Measurements from ENCODE around the gene GPC6.

DNA sequence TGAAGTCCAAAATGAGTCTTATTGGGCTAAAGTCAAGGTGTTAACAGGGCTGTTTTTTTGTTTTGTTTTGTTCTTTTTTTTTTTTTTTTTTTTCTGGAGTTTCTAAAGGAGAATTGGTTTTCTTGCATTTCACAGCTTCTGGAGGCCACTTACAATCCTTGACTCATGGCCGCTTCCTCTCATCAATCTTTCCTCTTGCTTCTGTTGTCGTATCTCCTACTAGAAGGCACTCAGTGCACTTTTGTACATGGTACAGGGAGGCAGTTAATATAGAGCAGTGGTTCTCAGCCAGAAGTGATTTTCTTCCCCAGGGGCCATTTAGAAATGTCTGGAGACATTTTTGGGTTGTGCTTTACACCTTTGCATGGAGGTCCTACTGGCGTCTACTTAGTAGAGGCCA, 706.3 kb downstream of the GPC6 start:
- TF ChIP-seq EZH2 (IDR thresholded peaks at IDR 0.05; ENCODE audit: insufficient read depth, poor library complexity, severe bottlenecking) (no peak), EZH2phosphoT487 (IDR thresholded peaks at IDR 0.05; ENCODE audit: insufficient read depth, low read depth) (no peak)

Measured in GM23248 (cell line).